IMR-90 (cell line): ENCODE results near the gene RPS6KA2. TPM values are rescaled to one million over a fixed set of nuclear protein-coding genes. Genes with fewer than 3 reads are reported as not detected.

Experiments
- ATAC-seq: fragments of 200-7000 bp; cut with Tn5 transposase; 2 replicates; pipeline ENCODE4 v1.9.1; 2020; ENCODE audit warnings: low read depth, mild to moderate bottlenecking, moderate library complexity
- BruUV-seq: library from RNA; stranded (reverse); fragments of 400-500 nt; replicated peaks from 2 replicates; lab custom pipeline; 2021; lab: Mats Ljungman, UMichigan
- CTCF ChIA-PET: fragments of 300-600 bp; formaldehyde crosslinking; extraction: SDS; loops from one replicate; lab custom pipeline; 2021; ENCODE audit warnings: antibody characterized with exemption; lab: Yijun Ruan, JAX
- POLR2A ChIA-PET: fragments of 300-600 bp; sonication (Branson Sonifier 250); formaldehyde crosslinking; loops from one replicate; lab custom pipeline; 2022; ENCODE audit warnings: antibody characterized with exemption; ENCODE audit not compliant: unreplicated experiment; lab: Charles Lee
- DNase-seq: peaks from one replicate; pipeline ENCODE4 v3.0.0; 2013
- H2AFZ ChIP-seq: replicated peaks from 2 replicates; pipeline ENCODE3; 2013; ENCODE audit warnings: low read length, mild to moderate bottlenecking; ENCODE audit not compliant: poor library complexity
- H2AK5ac ChIP-seq: 2 replicates; pipeline ENCODE4 v1.6.1; 2013; ENCODE audit warnings: low read depth, low read length, inconsistent platforms
- H2AK9ac ChIP-seq: replicated peaks from 2 replicates; pipeline ENCODE3; 2013; ENCODE audit warnings: mild to moderate bottlenecking, low read depth, low read length, moderate library complexity; ENCODE audit not compliant: poor library complexity
- H2BK120ac ChIP-seq: 2 replicates; pipeline ENCODE4 v1.6.1; 2013; ENCODE audit warnings: low read depth, low read length, inconsistent platforms
- H2BK15ac ChIP-seq: 3 replicates; pipeline ENCODE4 v1.6.1; 2013; ENCODE audit warnings: low read depth, low read length, inconsistent platforms
- H2BK20ac ChIP-seq: 2 replicates; pipeline ENCODE4 v1.6.1; 2013; ENCODE audit warnings: low read depth, mild to moderate bottlenecking, inconsistent platforms, low read length, moderate library complexity
- H2BK5ac ChIP-seq: 2 replicates; pipeline ENCODE4 v1.6.1; 2013; ENCODE audit warnings: mild to moderate bottlenecking, low read depth, low read length, inconsistent platforms; ENCODE audit not compliant: poor library complexity, severe bottlenecking
- H3K14ac ChIP-seq: replicated peaks from 2 replicates; pipeline ENCODE4 v1.6.1; 2013; ENCODE audit warnings: low read depth, low read length, inconsistent platforms
- H3K18ac ChIP-seq: 2 replicates; pipeline ENCODE4 v1.6.1; 2013; ENCODE audit warnings: low read depth, low read length, control low read depth
- H3K23ac ChIP-seq: 2 replicates; pipeline ENCODE4 v1.6.1; 2013; ENCODE audit warnings: low read depth, low read length, inconsistent platforms
- H3K27ac ChIP-seq: 2 replicates; pipeline ENCODE4 v1.5.1; 2013; ENCODE audit warnings: mild to moderate bottlenecking, control low read depth, low read length; ENCODE audit not compliant: insufficient read depth
- H3K27me3 ChIP-seq: 2 replicates; pipeline ENCODE4 v1.6.1; 2013; ENCODE audit warnings: low read length; ENCODE audit not compliant: control insufficient read depth, insufficient read depth
- H3K36me3 ChIP-seq: 2 replicates; pipeline ENCODE4 v1.6.1; 2013; ENCODE audit warnings: low read length, mixed read lengths; ENCODE audit not compliant: control insufficient read depth, insufficient read depth
- H3K4ac ChIP-seq: 2 replicates; pipeline ENCODE4 v1.6.1; 2013; ENCODE audit warnings: low read depth, low read length, inconsistent platforms
- H3K4me1 ChIP-seq: 2 replicates; pipeline ENCODE4 v1.6.1; 2013; ENCODE audit warnings: low read length, mixed read lengths; ENCODE audit not compliant: control insufficient read depth, insufficient read depth
- H3K4me2 ChIP-seq: 2 replicates; pipeline ENCODE4 v1.6.1; 2013; ENCODE audit warnings: low read depth, mild to moderate bottlenecking, control low read depth, low read length, moderate library complexity
- H3K4me3 ChIP-seq: 2 replicates; pipeline ENCODE4 v1.5.1; 2013; ENCODE audit warnings: low read depth, mild to moderate bottlenecking, control low read depth, low read length, moderate library complexity; ENCODE audit not compliant: insufficient read depth
- H3K56ac ChIP-seq: 2 replicates; pipeline ENCODE4 v1.6.1; 2013; ENCODE audit warnings: low read length, inconsistent platforms; ENCODE audit not compliant: insufficient read depth; ENCODE audit errors: extremely low read depth
- H3K79me1 ChIP-seq, 2 experiments: 2 replicates each; pipeline ENCODE4 v1.6.1; 2013; ENCODE audit warnings: low read length in 2 of 2, inconsistent platforms in 1 of 2, low read depth in 1 of 2
- H3K9ac ChIP-seq: 2 replicates; pipeline ENCODE4 v1.6.1; 2013; ENCODE audit warnings: low read depth, low read length, control low read depth
- H3K9me1 ChIP-seq: 2 replicates; pipeline ENCODE4 v1.6.1; 2013; ENCODE audit warnings: low read length, inconsistent platforms; ENCODE audit not compliant: insufficient read depth
- H3K9me3 ChIP-seq: 2 replicates; pipeline ENCODE4 v1.6.1; 2013; ENCODE audit warnings: low read length; ENCODE audit not compliant: control insufficient read depth, insufficient read depth
- H4K20me1 ChIP-seq: 2 replicates; pipeline ENCODE4 v1.6.1; 2013; ENCODE audit warnings: low read length, inconsistent platforms; ENCODE audit not compliant: insufficient read depth
- H4K5ac ChIP-seq: 2 replicates; pipeline ENCODE4 v1.6.1; 2013; ENCODE audit warnings: mild to moderate bottlenecking, low read depth, low read length, control low read depth
- H4K8ac ChIP-seq, 2 experiments: 2 replicates each; pipeline ENCODE4 v1.6.1; 2013; ENCODE audit warnings: low read depth in 2 of 2, low read length in 2 of 2, control low read depth in 1 of 2, inconsistent platforms in 1 of 2
- H4K91ac ChIP-seq: 2 replicates; pipeline ENCODE4 v1.6.1; 2013; ENCODE audit warnings: low read depth, low read length, inconsistent platforms; ENCODE audit not compliant: insufficient read depth
- CEBPB ChIP-seq: IDR thresholded peaks from 2 replicates; pipeline ENCODE4 v1.6.1; 2012; ENCODE audit warnings: low read depth, low read length, improper control_type of control experiment
- CHD1 ChIP-seq: IDR thresholded peaks from 2 replicates; pipeline ENCODE4 v1.6.1; 2012; ENCODE audit warnings: low read depth, low read length, improper control_type of control experiment
- WGBS, 2 experiments: methylation state at CpG; one replicate each; pipeline versions ENCODE4 v1.1.5 to v1.1.7; 2013; ENCODE audit warnings: missing lambda C conversion rate in 2 of 2; ENCODE audit not compliant: insufficient read length in 1 of 2; ENCODE audit errors: extremely low coverage in 2 of 2; 5-methylcytosine and 5-hydroxymethylcytosine counted together
- dilution Hi-C: fragments of 300-500 bp; cut with HindIII; formaldehyde crosslinking; loops from one replicate; pipeline ENCODE4 v1.14.3; 2018; ENCODE audit warnings: low sequenced_read_pairs; ENCODE audit not compliant: unreplicated experiment
- in situ Hi-C: fragments of 300-500 bp; cut with MboI; formaldehyde crosslinking; loops from 3 replicates; pipeline ENCODE4 v1.14.3; 2019; ENCODE audit warnings: low sequenced_read_pairs, inconsistent platforms, mixed read lengths
- intact Hi-C: fragments of 100-400 bp; cut with micrococcal nuclease; formaldehyde crosslinking; loops from 2 replicates; pipeline ENCODE4 v1.10.0; 2022
- polyA plus RNA-seq, 3 experiments: library from polyadenylated mRNA; depleted of rRNA; stranded (reverse); fragments of >200 nt; gene quantifications; 2 replicates each; pipeline ENCODE4 v1.2.3, GENCODE V29; 2012; ENCODE audit warnings: low replicate concordance in 1 of 3
- total RNA-seq: library from RNA; depleted of rRNA; stranded (reverse); fragments of >200 nt; gene quantifications from 2 replicates; pipeline ENCODE4 v1.2.3, GENCODE V29; 2012

RPS6KA2 gene
- total and polyA plus RNA-seq, 2 of the 4 experiments (the other 2 are of a cell fraction) = 26.9 to 31.3 TPM

DNA sequence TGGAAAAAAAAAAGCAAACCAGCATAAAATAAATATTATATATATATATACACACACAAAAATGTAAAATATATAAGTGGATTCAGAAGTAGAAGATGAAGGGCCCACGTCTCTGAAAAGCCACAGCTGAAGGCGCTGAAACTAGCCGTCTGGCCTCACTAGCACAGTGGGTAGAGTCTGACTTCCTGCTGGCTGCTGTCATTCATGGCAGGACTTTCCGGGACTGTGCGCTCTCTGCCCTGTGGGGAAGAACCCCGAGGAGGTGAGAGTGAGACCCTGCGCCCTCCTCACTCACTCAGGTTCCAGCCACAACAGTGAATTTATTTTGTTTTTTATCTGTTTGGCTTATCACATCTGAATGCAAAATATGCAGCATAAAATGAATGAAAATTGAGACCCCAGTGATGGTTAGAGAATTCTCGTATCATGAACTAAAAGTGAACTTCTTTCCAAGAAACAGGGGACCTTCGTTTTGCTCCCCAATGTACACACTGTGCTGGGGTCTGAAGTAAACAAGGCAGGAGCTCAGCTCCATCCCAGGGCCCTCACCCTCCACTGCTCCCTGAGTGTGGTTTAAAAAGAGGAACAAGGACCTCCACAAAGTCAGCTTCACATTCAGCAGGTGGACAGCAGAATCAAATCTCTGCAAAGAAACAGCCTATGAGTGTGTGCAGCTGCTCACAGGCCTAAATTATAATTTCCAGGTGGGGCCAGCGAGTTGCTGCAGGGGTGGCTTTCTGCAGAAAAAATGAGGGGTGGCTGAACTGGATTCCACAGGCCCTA, 39.2 kb downstream of the RPS6KA2 start:
- Histone ChIP-seq H3K4me2 (no peak overlapping the region), H3K9me3 (no peaks in the 10 kb centered on the region), H3K4me3 (no peak overlapping the region), H3K23ac (no peak overlapping the region), H2AK9ac (no peak overlapping the region), H3K14ac (no peak overlapping the region), H4K5ac (no peak overlapping the region), H3K36me3 (peaks cover 12% of the 10 kb centered on the region; the same call in 1 of the 2 replicates), H4K8ac (no peak overlapping the region), H3K27me3 (no peaks in the 10 kb centered on the region), H2AFZ (no peak overlapping the region), H2BK20ac (no peak overlapping the region), H3K4me1 (peaks cover 27% of the 10 kb centered on the region), H2BK120ac (no peak overlapping the region), H3K79me1 (peaks cover 49 to 76% of the 10 kb centered on the region in 2 experiments), H2BK15ac (no peak overlapping the region), H3K4ac (no peak overlapping the region), H2BK5ac (no peak overlapping the region), H3K18ac (no peak overlapping the region), H3K9ac (no peak overlapping the region), H2AK5ac (no peak overlapping the region), H4K91ac (no peak overlapping the region), H3K56ac (no peak overlapping the region), H4K20me1 (peaks cover 29% of the 10 kb centered on the region; the same call in 1 of the 2 replicates), H3K9me1 (peaks cover 14% of the 10 kb centered on the region; the same call in 1 of the 2 replicates), H3K27ac (no peak overlapping the region)
- WGBS, 2 experiments = no CpG with 5 or more reads among the region's 10 CpGs
- in situ Hi-C loops = no loop called here
- dilution Hi-C loops = no loop called here
- no TSS peak for BruUV-seq
- ChIA-PET CTCF (interaction anchor here (1.0 kb wide), 1 partner anchor 16 kb away, joined by 4 read pairs; no protein-coding TSS in a partner anchor), POLR2A (no interaction called here)
- TF ChIP-seq CHD1 (no peak), CEBPB (no peak)
- intact Hi-C loops = no loop called here
- DNase-seq (no peak), ATAC-seq (no peak)
